ENCODE data around the gene RAB30.

DNA sequence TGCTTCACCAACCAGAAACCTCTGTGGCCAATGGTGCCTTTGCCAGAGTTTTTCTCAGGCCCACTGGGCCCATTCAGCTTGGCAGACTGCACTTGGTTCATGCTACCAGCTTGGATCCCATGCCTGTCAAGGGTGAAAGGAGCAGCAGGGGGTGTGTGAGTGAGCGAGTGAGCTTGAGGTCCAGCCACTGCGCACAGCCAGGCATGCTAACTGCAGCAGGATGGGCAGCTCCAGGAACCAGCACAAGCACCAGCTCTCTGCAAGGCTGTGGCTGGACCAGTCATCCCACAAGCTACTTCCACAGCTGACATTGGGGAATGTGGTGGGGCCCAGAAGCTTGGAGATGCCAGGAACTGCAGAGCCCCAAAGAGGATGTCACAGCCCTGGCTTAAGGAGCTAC, 129.3 kb downstream of the RAB30 start:
- TF ChIP-seq, protein P1, sequence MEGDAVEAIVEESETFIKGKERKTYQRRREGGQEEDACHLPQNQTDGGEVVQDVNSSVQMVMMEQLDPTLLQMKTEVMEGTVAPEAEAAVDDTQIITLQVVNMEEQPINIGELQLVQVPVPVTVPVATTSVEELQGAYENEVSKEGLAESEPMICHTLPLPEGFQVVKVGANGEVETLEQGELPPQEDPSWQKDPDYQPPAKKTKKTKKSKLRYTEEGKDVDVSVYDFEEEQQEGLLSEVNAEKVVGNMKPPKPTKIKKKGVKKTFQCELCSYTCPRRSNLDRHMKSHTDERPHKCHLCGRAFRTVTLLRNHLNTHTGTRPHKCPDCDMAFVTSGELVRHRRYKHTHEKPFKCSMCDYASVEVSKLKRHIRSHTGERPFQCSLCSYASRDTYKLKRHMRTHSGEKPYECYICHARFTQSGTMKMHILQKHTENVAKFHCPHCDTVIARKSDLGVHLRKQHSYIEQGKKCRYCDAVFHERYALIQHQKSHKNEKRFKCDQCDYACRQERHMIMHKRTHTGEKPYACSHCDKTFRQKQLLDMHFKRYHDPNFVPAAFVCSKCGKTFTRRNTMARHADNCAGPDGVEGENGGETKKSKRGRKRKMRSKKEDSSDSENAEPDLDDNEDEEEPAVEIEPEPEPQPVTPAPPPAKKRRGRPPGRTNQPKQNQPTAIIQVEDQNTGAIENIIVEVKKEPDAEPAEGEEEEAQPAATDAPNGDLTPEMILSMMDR (IDR thresholded peaks at IDR 0.05), result no peak
- TF ChIP-seq POLR2A (IDR thresholded peaks at IDR 0.05), result no peak
